ENCODE measurements around the gene CTBP2.

CTBP2 gene

GRCh38 chr10:125026974-125027735, 133.2 kb downstream of the CTBP2 start:
- Histone ChIP-seq H3K4me1 (ENCODE audit: control insufficient read depth in 2 of 2, insufficient read depth in 2 of 2, low read length in 2 of 2) (peaks cover 18 to 29% of the 10 kb centered on the region in 2 donors), H3K9me3 (ENCODE audit: control insufficient read depth in 2 of 2, low read length in 2 of 2) (no peaks in the 10 kb centered on the region), H3K4me3 (ENCODE audit: low read length in 2 of 2) (no peak overlapping the region), H3K9ac (ENCODE audit: low read depth in 1 of 2, low read length in 2 of 2) (no peak overlapping the region), H3K36me3 (ENCODE audit: control insufficient read depth in 2 of 2, insufficient read depth in 2 of 2, low read length in 2 of 2) (peaks cover 19% of the 10 kb centered on the region in 2 donors), H3K27ac (ENCODE audit: low read depth in 2 of 2, low read length in 2 of 2) (no peak overlapping the region), H3K27me3 (ENCODE audit: control insufficient read depth in 2 of 2, insufficient read depth in 2 of 2, low read length in 2 of 2) (no peaks in the 10 kb centered on the region)

DNA sequence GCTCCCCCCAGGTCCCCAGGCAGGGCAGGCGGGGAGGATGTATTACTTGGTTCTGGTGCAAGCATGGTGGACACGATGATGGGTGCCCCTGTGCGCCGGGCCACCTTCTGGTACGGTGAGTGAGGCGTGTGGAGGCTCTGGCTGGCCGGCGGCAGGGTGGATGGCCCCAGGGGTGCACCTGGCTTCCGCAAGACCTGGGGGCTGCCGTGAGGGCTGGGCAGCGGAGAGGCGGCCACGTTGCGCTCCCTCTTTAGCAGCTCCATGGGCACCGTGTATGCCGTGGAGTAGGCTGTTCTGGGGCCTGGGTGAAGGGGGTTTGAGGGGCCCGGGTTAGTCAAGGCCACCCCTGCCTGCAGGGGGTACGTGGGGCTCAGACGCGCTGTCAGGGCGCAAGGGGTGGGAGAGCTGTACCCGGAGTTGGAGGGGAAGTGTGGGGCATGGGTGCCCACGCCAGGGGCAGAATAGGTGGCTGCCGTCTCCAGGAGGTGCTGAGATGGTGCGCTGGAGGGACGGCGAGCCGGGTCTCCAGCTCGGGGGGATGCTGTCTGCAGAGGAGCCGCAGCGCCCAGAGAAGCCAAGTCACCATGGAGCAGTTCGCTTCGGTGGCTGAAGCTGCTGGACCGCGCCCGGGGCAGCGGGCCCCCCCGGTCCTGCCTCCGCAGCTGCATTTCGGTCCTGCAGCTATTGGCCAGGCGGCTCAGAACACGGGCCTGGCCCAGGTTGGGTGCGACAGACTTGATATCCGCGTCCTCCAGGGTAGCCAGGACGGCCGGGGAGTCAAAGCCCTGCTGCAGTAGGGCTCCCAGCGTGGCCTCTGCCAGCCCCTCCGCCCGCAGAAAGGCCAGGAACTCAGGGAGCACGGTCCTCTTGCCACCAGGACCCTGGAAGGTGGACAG, 134.1 kb downstream of the CTBP2 start:
- Histone ChIP-seq H3K9me3 (ENCODE audit: control insufficient read depth in 2 of 2, low read length in 2 of 2) (no peaks in the 10 kb centered on the region), H3K27ac (ENCODE audit: low read depth in 2 of 2, low read length in 2 of 2) (no peak overlapping the region), H3K9ac (ENCODE audit: low read depth in 1 of 2, low read length in 2 of 2) (no peak overlapping the region), H3K36me3 (ENCODE audit: control insufficient read depth in 2 of 2, insufficient read depth in 2 of 2, low read length in 2 of 2) (peaks cover 19% of the 10 kb centered on the region in 2 donors), H3K4me1 (ENCODE audit: control insufficient read depth in 2 of 2, insufficient read depth in 2 of 2, low read length in 2 of 2) (peaks cover 18 to 29% of the 10 kb centered on the region in 2 donors), H3K4me3 (ENCODE audit: low read length in 2 of 2) (no peak overlapping the region), H3K27me3 (ENCODE audit: control insufficient read depth in 2 of 2, insufficient read depth in 2 of 2, low read length in 2 of 2) (no peaks in the 10 kb centered on the region)

DNA sequence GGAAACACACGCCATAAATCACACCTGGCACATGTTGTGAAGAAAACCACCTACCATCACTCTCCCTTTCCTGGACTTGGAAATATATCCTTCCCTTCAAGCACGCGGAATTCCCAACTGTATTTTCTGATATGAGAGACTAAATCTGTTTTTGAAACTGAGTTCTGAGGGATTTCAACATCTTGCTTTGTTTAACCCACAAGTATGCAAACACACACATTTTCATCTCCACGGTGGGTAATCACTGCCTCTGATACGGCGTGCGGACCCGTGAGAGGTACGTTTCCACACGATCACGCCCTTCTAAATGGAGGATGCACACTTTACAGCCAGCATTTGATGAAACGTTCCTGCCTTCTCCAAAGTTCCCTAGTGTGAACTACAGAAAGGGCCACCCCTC, 135.0 kb downstream of the CTBP2 start:
- Histone ChIP-seq H3K36me3 (ENCODE audit: control insufficient read depth in 2 of 2, insufficient read depth in 2 of 2, low read length in 2 of 2) (peaks cover 19% of the 10 kb centered on the region in 2 donors), H3K27ac (ENCODE audit: low read depth in 2 of 2, low read length in 2 of 2) (no peak overlapping the region), H3K9me3 (ENCODE audit: control insufficient read depth in 2 of 2, low read length in 2 of 2) (no peaks in the 10 kb centered on the region), H3K27me3 (ENCODE audit: control insufficient read depth in 2 of 2, insufficient read depth in 2 of 2, low read length in 2 of 2) (no peaks in the 10 kb centered on the region), H3K4me3 (ENCODE audit: low read length in 2 of 2) (no peak overlapping the region), H3K9ac (ENCODE audit: low read depth in 1 of 2, low read length in 2 of 2) (no peak overlapping the region), H3K4me1 (ENCODE audit: control insufficient read depth in 2 of 2, insufficient read depth in 2 of 2, low read length in 2 of 2) (peaks cover 18 to 29% of the 10 kb centered on the region in 2 donors)

- no peak overlapping the region for H3K4me3 ChIP-seq (ENCODE audit: low read length in 2 of 2)
- H3K27ac ChIP-seq (ENCODE audit: low read depth in 2 of 2, low read length in 2 of 2): peak overlapping the region; percentile 7 to 12
- H3K36me3 ChIP-seq (ENCODE audit: control insufficient read depth in 2 of 2, insufficient read depth in 2 of 2, low read length in 2 of 2): peaks cover 18 to 19% of the 10 kb centered on the region in 2 donors
- H3K4me1 ChIP-seq (ENCODE audit: control insufficient read depth in 2 of 2, insufficient read depth in 2 of 2, low read length in 2 of 2): peaks cover 18 to 29% of the 10 kb centered on the region in 2 donors
- no peaks in the 10 kb centered on the region for H3K9me3 ChIP-seq (ENCODE audit: control insufficient read depth in 2 of 2, low read length in 2 of 2)
- no peaks in the 10 kb centered on the region for H3K27me3 ChIP-seq (ENCODE audit: control insufficient read depth in 2 of 2, insufficient read depth in 2 of 2, low read length in 2 of 2)
- no peak overlapping the region for H3K9ac ChIP-seq (ENCODE audit: low read depth in 1 of 2, low read length in 2 of 2)
These were observed 135.7 kb downstream of the CTBP2 start for GRCh38 chr10:125024497-125025234.

- H3K9me3 ChIP-seq (ENCODE audit: control insufficient read depth in 2 of 2, low read length in 2 of 2): no peaks in the 10 kb centered on the region
- peaks cover 18 to 29% of the 10 kb centered on the region in 2 donors for H3K4me1 ChIP-seq (ENCODE audit: control insufficient read depth in 2 of 2, insufficient read depth in 2 of 2, low read length in 2 of 2)
- H3K27me3 ChIP-seq (ENCODE audit: control insufficient read depth in 2 of 2, insufficient read depth in 2 of 2, low read length in 2 of 2): no peaks in the 10 kb centered on the region
- peaks cover 16 to 19% of the 10 kb centered on the region in 2 donors for H3K36me3 ChIP-seq (ENCODE audit: control insufficient read depth in 2 of 2, insufficient read depth in 2 of 2, low read length in 2 of 2)
- no peak overlapping the region for H3K9ac ChIP-seq (ENCODE audit: low read depth in 1 of 2, low read length in 2 of 2)
- H3K27ac ChIP-seq (ENCODE audit: low read depth in 2 of 2, low read length in 2 of 2): peak overlapping the region; percentile 31 to 32
- H3K4me3 ChIP-seq (ENCODE audit: low read length in 2 of 2): no peak overlapping the region
These were observed 136.4 kb downstream of the CTBP2 start for GRCh38 chr10:125023862-125024496.

GRCh38 chr10:125023255-125023654, 137.1 kb downstream of the CTBP2 start:
- H3K36me3 ChIP-seq (ENCODE audit: control insufficient read depth in 2 of 2, insufficient read depth in 2 of 2, low read length in 2 of 2): peaks cover 16 to 19% of the 10 kb centered on the region in 2 donors
- no peak overlapping the region for H3K4me3 ChIP-seq (ENCODE audit: low read length in 2 of 2)
- peaks cover 18 to 29% of the 10 kb centered on the region in 2 donors for H3K4me1 ChIP-seq (ENCODE audit: control insufficient read depth in 2 of 2, insufficient read depth in 2 of 2, low read length in 2 of 2)
- H3K27me3 ChIP-seq (ENCODE audit: control insufficient read depth in 2 of 2, insufficient read depth in 2 of 2, low read length in 2 of 2): no peaks in the 10 kb centered on the region
- no peaks in the 10 kb centered on the region for H3K9me3 ChIP-seq (ENCODE audit: control insufficient read depth in 2 of 2, low read length in 2 of 2)
- peak overlapping the region in 1 of 2 donors; percentile 31 for H3K27ac ChIP-seq (ENCODE audit: low read depth in 2 of 2, low read length in 2 of 2)
- H3K9ac ChIP-seq (ENCODE audit: low read depth in 1 of 2, low read length in 2 of 2): no peak overlapping the region

DNA sequence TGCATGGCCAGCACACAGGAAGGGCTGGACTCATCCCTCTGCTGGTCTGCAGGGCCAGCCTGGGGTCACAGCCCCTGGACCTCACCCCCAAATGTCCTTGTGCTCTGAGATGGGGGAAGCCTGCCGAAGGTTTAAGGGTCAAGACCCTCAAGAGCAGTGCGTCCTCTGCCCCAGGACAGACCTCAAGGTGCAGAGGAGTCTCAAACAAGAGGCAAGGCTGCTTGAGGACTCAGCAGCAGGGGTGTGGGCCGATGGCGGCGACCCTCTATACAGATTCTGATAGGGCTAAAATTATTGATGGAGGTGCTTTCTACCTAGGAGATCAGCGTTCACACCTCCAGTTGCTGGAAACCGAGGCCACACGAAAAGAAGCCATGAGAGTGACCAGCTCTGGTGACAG, 137.7 kb downstream of the CTBP2 start:
- peaks cover 18 to 29% of the 10 kb centered on the region in 2 donors for H3K4me1 ChIP-seq (ENCODE audit: control insufficient read depth in 2 of 2, insufficient read depth in 2 of 2, low read length in 2 of 2)
- H3K36me3 ChIP-seq (ENCODE audit: control insufficient read depth in 2 of 2, insufficient read depth in 2 of 2, low read length in 2 of 2): peaks cover 13 to 19% of the 10 kb centered on the region in 2 donors
- H3K27ac ChIP-seq (ENCODE audit: low read depth in 2 of 2, low read length in 2 of 2): no peak overlapping the region

GRCh38 chr10:125021686-125022344, 138.5 kb downstream of the CTBP2 start:
- no peak overlapping the region for H3K27ac ChIP-seq (ENCODE audit: low read depth in 2 of 2, low read length in 2 of 2)
- no peaks in the 10 kb centered on the region for H3K27me3 ChIP-seq (ENCODE audit: control insufficient read depth in 2 of 2, insufficient read depth in 2 of 2, low read length in 2 of 2)
- H3K4me1 ChIP-seq (ENCODE audit: control insufficient read depth in 2 of 2, insufficient read depth in 2 of 2, low read length in 2 of 2): peaks cover 18 to 35% of the 10 kb centered on the region in 2 donors
- H3K4me3 ChIP-seq (ENCODE audit: low read length in 2 of 2): no peak overlapping the region
- H3K9ac ChIP-seq (ENCODE audit: low read depth in 1 of 2, low read length in 2 of 2): no peak overlapping the region
- H3K36me3 ChIP-seq (ENCODE audit: control insufficient read depth in 2 of 2, insufficient read depth in 2 of 2, low read length in 2 of 2): peaks cover 7 to 12% of the 10 kb centered on the region in 2 donors
- H3K9me3 ChIP-seq (ENCODE audit: control insufficient read depth in 2 of 2, low read length in 2 of 2): no peaks in the 10 kb centered on the region

More for the DNA sequence above, 137.7 kb downstream of the CTBP2 start:
- Histone ChIP-seq H3K9me3 (ENCODE audit: control insufficient read depth in 2 of 2, low read length in 2 of 2) (no peaks in the 10 kb centered on the region), H3K4me3 (ENCODE audit: low read length in 2 of 2) (no peak overlapping the region), H3K9ac (ENCODE audit: low read depth in 1 of 2, low read length in 2 of 2) (no peak overlapping the region), H3K27me3 (ENCODE audit: control insufficient read depth in 2 of 2, insufficient read depth in 2 of 2, low read length in 2 of 2) (no peaks in the 10 kb centered on the region)

DNA sequence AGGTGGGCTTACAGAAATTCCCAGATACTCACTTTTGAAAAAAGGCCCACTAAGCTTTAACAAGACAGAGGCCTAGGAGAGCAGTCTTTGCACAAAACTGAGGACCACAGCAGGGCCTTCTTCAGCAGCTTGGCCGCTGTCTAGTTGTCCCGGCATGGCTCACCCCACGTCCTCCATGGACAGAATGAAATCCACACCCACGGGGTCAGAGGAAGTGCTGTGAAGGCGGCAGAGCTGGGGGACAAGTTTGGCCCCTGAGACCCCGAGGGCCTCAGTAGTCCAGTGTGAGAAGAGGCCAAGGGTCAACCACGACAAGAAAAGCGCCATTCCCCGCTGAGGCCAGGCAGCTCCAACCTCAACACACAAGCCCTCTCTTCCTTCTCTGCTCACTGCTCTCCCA, 139.5 kb downstream of the CTBP2 start:
- Histone ChIP-seq H3K4me3 (ENCODE audit: low read length in 2 of 2) (no peak overlapping the region), H3K27ac (ENCODE audit: low read depth in 2 of 2, low read length in 2 of 2) (no peak overlapping the region), H3K9ac (ENCODE audit: low read depth in 1 of 2, low read length in 2 of 2) (no peak overlapping the region), H3K36me3 (ENCODE audit: control insufficient read depth in 2 of 2, insufficient read depth in 2 of 2, low read length in 2 of 2) (peaks cover 3 to 6% of the 10 kb centered on the region in 2 donors), H3K27me3 (ENCODE audit: control insufficient read depth in 2 of 2, insufficient read depth in 2 of 2, low read length in 2 of 2) (no peaks in the 10 kb centered on the region), H3K4me1 (ENCODE audit: control insufficient read depth in 2 of 2, insufficient read depth in 2 of 2, low read length in 2 of 2) (peaks cover 22 to 42% of the 10 kb centered on the region in 2 donors), H3K9me3 (ENCODE audit: control insufficient read depth in 2 of 2, low read length in 2 of 2) (no peaks in the 10 kb centered on the region)

All from mucosa of rectum (tissue), 2 donors.